Thymus (tissue), 11 donors: ENCODE results near the gene MAGI1. TPM values are rescaled to one million over a fixed set of nuclear protein-coding genes. Genes with fewer than 3 reads are reported as not detected.
"Not testable (repeated sequence)": the region's sequence is repeated elsewhere in the genome, so short reads cannot be mapped to it uniquely, and the experiment has no call there.

ENCODE experiments used
- DNase-seq, 9 donors: peaks; one replicate each; pipeline ENCODE4 v3.0.0-alpha.2; 2013; ENCODE audit warnings: low spot score in 9 of 9, low read depth in 6 of 9, missing footprints in 1 of 9
- H3K27ac ChIP-seq, 2 donors: one replicate each; pipeline ENCODE4 v1.5.1; 2013; ENCODE audit warnings: control low read depth in 1 of 2, low read depth in 1 of 2, low read length in 1 of 2, mild to moderate bottlenecking in 1 of 2, moderate library complexity in 1 of 2
- H3K27me3 ChIP-seq, 2 donors: one replicate each; pipeline ENCODE4 v1.5.1; 2013; ENCODE audit warnings: low read length in 1 of 2; ENCODE audit not compliant: control insufficient read depth in 2 of 2, insufficient read depth in 1 of 2
- H3K36me3 ChIP-seq, 2 donors: one replicate each; pipeline ENCODE4 v1.5.1; 2013; ENCODE audit warnings: low read length in 1 of 2, mild to moderate bottlenecking in 1 of 2, moderate library complexity in 1 of 2; ENCODE audit not compliant: control insufficient read depth in 2 of 2, insufficient read depth in 2 of 2
- H3K4me1 ChIP-seq, 2 donors: one replicate each; pipeline ENCODE4 v1.5.1; 2013; ENCODE audit warnings: low read length in 2 of 2; ENCODE audit not compliant: control insufficient read depth in 2 of 2, insufficient read depth in 2 of 2
- H3K4me3 ChIP-seq, 2 donors: one replicate each; pipeline ENCODE4 v1.5.1; 2013; ENCODE audit warnings: low read length in 2 of 2, control low read depth in 1 of 2, mild to moderate bottlenecking in 1 of 2
- H3K9me3 ChIP-seq, 2 donors: one replicate each; pipeline ENCODE4 v1.5.1; 2013; ENCODE audit warnings: low read length in 1 of 2, mild to moderate bottlenecking in 1 of 2; ENCODE audit not compliant: control insufficient read depth in 2 of 2, insufficient read depth in 1 of 2
- WGBS: extraction: QIAGEN DNeasy Blood & Tissue Kit; methylation state at CpG from one replicate; pipeline ENCODE4 v1.1.7; 2013; 5-methylcytosine and 5-hydroxymethylcytosine counted together
- polyA plus RNA-seq: library from polyadenylated mRNA; stranded (reverse); fragments of 200-250 nt; gene quantifications from one replicate; pipeline ENCODE4 v1.2.3, GENCODE V29; 2013
- total RNA-seq: library from RNA; stranded (reverse); fragments of 120-200 nt; gene quantifications from one replicate; pipeline ENCODE4 v1.2.4, GENCODE V29; 2013
- donor health status: healthy.

Gene MAGI1
- total and polyA plus RNA-seq, 2 donors = 5.1 to 6.1 TPM

DNA sequence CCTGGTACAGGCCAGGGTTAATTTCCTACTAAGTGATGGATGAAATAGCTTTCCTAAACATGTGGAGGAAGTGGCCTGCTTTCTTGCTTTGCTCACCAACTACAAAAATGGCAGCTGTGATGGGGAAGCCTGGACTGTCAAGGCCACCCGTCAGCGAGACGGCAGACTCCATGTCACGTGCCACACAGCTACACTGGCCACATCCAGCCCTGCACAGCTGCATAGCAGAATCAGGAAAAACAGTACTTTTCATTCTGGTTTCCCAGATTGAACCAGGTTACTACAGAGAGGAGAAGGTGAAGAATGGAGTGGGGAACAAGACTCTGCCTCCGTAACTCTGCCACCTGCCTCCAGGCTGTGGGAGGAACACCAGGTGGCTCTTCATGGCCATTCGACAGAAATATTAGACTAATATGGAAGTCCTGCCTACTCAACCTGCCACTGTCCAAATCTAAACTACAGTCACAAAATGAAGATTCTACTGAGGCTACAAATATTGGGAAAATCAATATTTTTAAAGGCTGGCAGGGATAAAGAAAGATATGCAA is 174.3 kb downstream of the MAGI1 start:
- DNase-seq = no peak
- Histone ChIP-seq H3K4me3 (no peak overlapping the region), H3K9me3 (no peaks in the 10 kb centered on the region), H3K27ac (no peak overlapping the region), H3K36me3 (no peaks in the 10 kb centered on the region), H3K4me1 (no peaks in the 10 kb centered on the region), H3K27me3 (no peaks in the 10 kb centered on the region)
- 87% methylated on average over 6 of the region's 6 CpGs for WGBS

GRCh38 chr3:65861718-65862117 is 177.0 kb downstream of the MAGI1 start:
- Histone ChIP-seq H3K4me3 (no peak overlapping the region), H3K36me3 (no peaks in the 10 kb centered on the region), H3K4me1 (no peaks in the 10 kb centered on the region), H3K9me3 (no peaks in the 10 kb centered on the region), H3K27me3 (no peaks in the 10 kb centered on the region), H3K27ac (no peak overlapping the region)
- 85% methylated on average over 5 of the region's 5 CpGs for WGBS
- DNase-seq = no peak

DNA sequence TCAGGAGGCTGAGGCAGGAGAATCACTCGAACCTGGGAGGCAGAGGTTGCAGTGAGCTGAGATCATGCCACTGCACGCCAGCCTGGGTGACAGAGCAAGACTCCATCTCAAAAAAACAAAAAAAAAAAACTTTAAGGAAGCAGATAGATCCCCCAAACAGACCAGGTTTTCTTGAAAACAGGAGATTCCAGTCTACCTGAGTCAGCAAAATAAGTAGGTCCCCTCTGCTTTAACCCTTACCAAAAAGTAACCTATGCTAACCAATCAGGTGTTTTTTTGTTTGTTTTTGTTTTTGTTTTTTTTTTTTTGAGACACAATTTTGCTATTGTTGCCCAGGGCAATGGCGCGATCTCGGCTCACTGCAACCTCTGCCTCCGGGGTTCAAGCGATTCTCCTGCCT is 179.1 kb downstream of the MAGI1 start:
- H3K4me3 ChIP-seq, DNase-seq, H3K27me3 ChIP-seq, H3K9me3 ChIP-seq, H3K36me3 ChIP-seq, H3K4me1 ChIP-seq, H3K27ac ChIP-seq: not testable (repeated sequence)
- WGBS = 95% methylated on average over 7 of the region's 7 CpGs

DNA sequence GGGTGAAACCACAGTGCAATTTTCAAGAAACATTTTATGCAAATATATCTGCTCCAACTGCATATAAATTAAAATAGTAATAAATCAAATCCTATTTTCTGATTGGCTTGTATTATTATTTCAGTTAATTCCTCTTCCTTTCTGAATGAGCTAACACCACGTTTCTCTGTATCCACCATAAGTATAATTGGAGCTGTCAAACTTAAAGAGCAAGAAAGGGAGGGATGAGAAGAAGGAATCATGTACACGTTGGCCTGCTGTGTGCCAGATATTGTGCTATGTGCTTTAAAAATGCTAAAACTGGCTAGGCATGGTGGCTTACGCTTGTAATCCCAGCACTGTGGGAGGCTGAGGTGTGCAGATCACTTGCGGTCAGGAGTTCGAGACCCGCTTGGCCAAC is 180.0 kb downstream of the MAGI1 start:
- Histone ChIP-seq H3K27ac (no peak overlapping the region), H3K4me3 (no peak overlapping the region), H3K4me1 (peaks cover 0 to 9% of the 10 kb centered on the region in 2 donors), H3K9me3 (no peaks in the 10 kb centered on the region), H3K27me3 (no peaks in the 10 kb centered on the region), H3K36me3 (no peaks in the 10 kb centered on the region)
- WGBS = 94% methylated on average over 6 of the region's 6 CpGs
- no peak for DNase-seq

DNA sequence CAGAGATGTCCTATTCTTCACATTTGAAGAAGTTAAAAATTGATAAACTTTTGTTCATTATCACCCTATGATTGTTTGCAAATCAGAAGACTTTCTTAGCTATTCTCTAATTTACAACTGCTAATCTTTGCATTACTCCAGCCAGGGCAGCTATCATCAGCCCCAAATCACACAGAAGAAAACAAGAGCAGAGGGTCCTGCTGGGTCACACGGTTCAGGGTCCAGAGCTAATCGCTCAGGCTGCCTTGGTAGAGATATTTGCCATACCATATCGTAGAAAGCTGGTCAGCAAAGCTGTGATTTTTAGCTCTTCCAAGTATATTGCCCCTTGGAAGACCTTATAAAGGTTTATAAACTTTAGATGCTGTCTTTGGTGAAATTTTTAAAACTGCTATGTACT is 181.4 kb downstream of the MAGI1 start:
- no peaks in the 10 kb centered on the region for H3K27me3 ChIP-seq
- H3K4me3 ChIP-seq = no peak overlapping the region
- WGBS = 80% methylated on average over 3 of the region's 3 CpGs
- no peak overlapping the region for H3K27ac ChIP-seq
- no peak for DNase-seq
- H3K9me3 ChIP-seq = no peaks in the 10 kb centered on the region
- H3K36me3 ChIP-seq = no peaks in the 10 kb centered on the region
- peaks cover 0 to 9% of the 10 kb centered on the region in 2 donors for H3K4me1 ChIP-seq

DNA sequence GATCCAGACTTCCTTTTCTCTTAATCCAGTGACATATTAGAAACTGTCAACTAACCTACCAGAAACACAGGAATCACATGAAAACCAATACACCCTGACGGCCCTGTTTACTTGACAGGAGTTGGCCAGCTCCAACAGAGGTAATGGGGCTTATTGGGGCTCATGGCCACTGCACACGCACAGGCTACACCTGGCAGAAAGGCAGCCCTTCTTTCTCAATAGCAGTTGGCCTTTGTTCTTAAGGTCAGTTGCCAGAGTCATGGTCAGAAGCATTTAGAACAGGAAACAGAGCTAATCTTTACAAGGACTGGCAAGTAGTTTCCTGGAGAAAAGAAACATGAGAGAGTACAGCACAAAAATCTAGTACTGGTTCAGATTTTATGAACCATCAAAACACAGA is 181.8 kb downstream of the MAGI1 start:
- Histone ChIP-seq H3K27me3 (no peaks in the 10 kb centered on the region), H3K27ac (no peak overlapping the region), H3K4me3 (no peak overlapping the region), H3K9me3 (no peaks in the 10 kb centered on the region), H3K36me3 (no peaks in the 10 kb centered on the region), H3K4me1 (peaks cover 0 to 9% of the 10 kb centered on the region in 2 donors)
- DNase-seq = no peak
- WGBS = 82% methylated on average over 2 of the region's 2 CpGs

- Histone ChIP-seq H3K9me3 (no peaks in the 10 kb centered on the region), H3K4me3 (no peak overlapping the region), H3K27me3 (no peaks in the 10 kb centered on the region), H3K27ac (no peak overlapping the region), H3K4me1 (peaks cover 0 to 9% of the 10 kb centered on the region in 2 donors), H3K36me3 (no peaks in the 10 kb centered on the region)
- WGBS = 100% methylated on average over 4 of the region's 4 CpGs
- DNase-seq = no peak
These were observed 183.2 kb downstream of the MAGI1 start for GRCh38 chr3:65855370-65856100.

DNA sequence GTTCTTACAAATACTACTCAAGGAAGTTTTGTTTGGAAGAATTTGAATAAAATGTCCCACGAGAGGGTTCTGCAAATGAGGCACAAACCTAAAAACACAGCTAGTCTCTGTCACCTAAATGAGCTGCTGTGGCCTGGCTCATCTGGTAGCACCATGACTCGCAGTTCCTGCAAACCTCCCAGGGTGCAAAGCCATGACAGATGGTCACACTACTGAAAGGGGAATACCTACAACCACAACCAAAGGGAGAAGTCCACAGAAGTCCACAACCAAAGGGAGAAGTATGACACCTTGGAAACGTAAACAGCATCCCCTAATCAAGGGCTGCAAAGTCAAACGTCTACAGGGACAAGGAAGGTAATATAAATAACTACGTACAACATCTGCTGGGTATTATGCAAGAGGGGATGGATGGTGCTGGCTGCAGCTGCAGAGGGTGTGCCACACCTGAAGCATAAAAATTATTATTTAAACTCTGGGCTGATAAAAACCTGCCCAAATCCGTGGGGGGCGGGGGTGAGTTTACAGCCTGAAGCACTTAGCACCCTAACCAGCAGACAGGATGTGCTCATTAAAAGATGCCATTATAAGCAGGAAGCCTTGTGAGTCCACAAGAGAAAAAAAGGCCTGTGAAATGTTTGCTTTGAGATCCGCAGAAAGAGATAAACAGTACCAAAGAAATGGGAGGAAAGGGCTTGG is 184.0 kb downstream of the MAGI1 start:
- H3K4me1 ChIP-seq = peaks cover 0 to 9% of the 10 kb centered on the region in 2 donors
- H3K27ac ChIP-seq = no peak overlapping the region

DNA sequence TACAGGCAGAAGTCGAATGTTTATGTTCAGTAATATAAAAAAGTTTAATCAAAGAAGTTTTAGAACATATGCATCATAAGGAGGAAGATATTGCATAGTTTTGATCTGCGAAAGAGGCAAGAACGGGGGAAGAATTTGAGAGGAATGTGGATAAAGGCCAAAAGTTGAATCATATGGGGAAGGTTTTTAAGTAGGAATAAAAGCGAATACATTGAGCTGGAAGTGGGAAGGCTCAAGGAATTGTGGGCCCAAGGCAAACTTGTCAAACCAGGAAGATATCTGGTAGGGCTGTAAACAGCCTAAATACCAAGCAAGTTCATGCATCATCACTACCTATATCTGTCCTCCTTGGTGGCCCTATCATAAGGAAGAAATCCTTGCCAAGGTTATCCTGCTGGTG is 186.9 kb downstream of the MAGI1 start:
- peaks cover 0 to 9% of the 10 kb centered on the region in 2 donors for H3K4me1 ChIP-seq
- H3K36me3 ChIP-seq = no peaks in the 10 kb centered on the region
- no peaks in the 10 kb centered on the region for H3K27me3 ChIP-seq
- H3K27ac ChIP-seq = no peak overlapping the region
- DNase-seq = no peak
- H3K9me3 ChIP-seq = no peaks in the 10 kb centered on the region
- H3K4me3 ChIP-seq = no peak overlapping the region
- 89% methylated on average over 4 of the region's 4 CpGs for WGBS

More for the DNA sequence above, 184.0 kb downstream of the MAGI1 start:
- H3K9me3 ChIP-seq = no peaks in the 10 kb centered on the region
- peak in 1 of 9 donors; percentile 19 for DNase-seq
- H3K4me3 ChIP-seq = no peak overlapping the region
- no peaks in the 10 kb centered on the region for H3K36me3 ChIP-seq
- WGBS = 71% methylated on average over 8 of the region's 8 CpGs
- no peaks in the 10 kb centered on the region for H3K27me3 ChIP-seq
